SK-N-SH (cell line): ENCODE measurements around the gene PRX. TPM values are rescaled to one million over a fixed set of nuclear protein-coding genes. Genes with fewer than 3 reads are reported as not detected.
"Not testable (repeated sequence)": the region's sequence is repeated elsewhere in the genome, so short reads cannot be mapped to it uniquely, and the experiment has no call there.

Experiments used
- CTCF ChIA-PET: fragments of 300-600, 350-600 bp; formaldehyde crosslinking; extraction: SDS; loops from one replicate; lab custom pipeline; 2021; lab: Yijun Ruan, JAX
- POLR2A ChIA-PET: fragments of 350-600 bp; sonication (Branson Sonifier 250); formaldehyde crosslinking; extraction: SDS; loops from one replicate; lab custom pipeline; 2020; ENCODE audit warnings: antibody characterized with exemption, inconsistent platforms; lab: Yijun Ruan, JAX
- DNase-seq: peaks from one replicate; pipeline ENCODE4 v3.0.0; 2012
- H2AFZ ChIP-seq: fragments of 200-600 bp; sonication (generic); 2 replicates; pipeline ENCODE4 v1.8.1; 2016; ENCODE audit warnings: antibody characterized with exemption, mild to moderate bottlenecking, low read depth
- H3F3A ChIP-seq: fragments of 200-600 bp; sonication (generic); replicated peaks from 2 replicates; pipeline ENCODE3; 2016; ENCODE audit warnings: antibody characterized with exemption, mild to moderate bottlenecking; ENCODE audit not compliant: insufficient read depth
- H3K27ac ChIP-seq, 2 experiments: fragments of 200-500 bp in 1 of 2; fragments of 200-600 bp in 1 of 2; sonication (Bioruptor generic) in 1 of 2; sonication (generic), shearing (Covaris generic) in 1 of 2; 2 replicates each; pipeline versions ENCODE4 v1.5.1 to v1.6.1; 2014 to 2016; ENCODE audit warnings: low read depth in 2 of 2, inconsistent platforms in 1 of 2, low read length in 1 of 2, mild to moderate bottlenecking in 1 of 2, mixed read lengths in 1 of 2
- H3K27me3 ChIP-seq: fragments of 200-600 bp; sonication (generic), shearing (Covaris generic); 2 replicates; pipeline ENCODE4 v1.6.1; 2016; ENCODE audit warnings: mixed run types; ENCODE audit not compliant: insufficient read depth
- H3K36me3 ChIP-seq, 2 experiments: fragments of 200-500 bp in 1 of 2; fragments of 200-600 bp in 1 of 2; sonication (Bioruptor generic) in 1 of 2; sonication (generic) in 1 of 2; replicated peaks in 1 of 2; 2 replicates each; pipeline versions ENCODE3 to v1.5.1; 2014 to 2016; ENCODE audit warnings: low read length in 1 of 2, mild to moderate bottlenecking in 1 of 2; ENCODE audit not compliant: insufficient read depth in 2 of 2, control insufficient read depth in 1 of 2
- H3K4me1 ChIP-seq, 2 experiments: fragments of 200-500 bp in 1 of 2; fragments of 200-600 bp in 1 of 2; sonication (Bioruptor generic) in 1 of 2; sonication (generic), shearing (Covaris generic) in 1 of 2; 2 replicates each; pipeline versions ENCODE4 v1.5.1 to v1.6.1; 2014 to 2016; ENCODE audit warnings: low read depth in 1 of 2, low read length in 1 of 2, mixed run types in 1 of 2; ENCODE audit not compliant: insufficient read depth in 2 of 2, control insufficient read depth in 1 of 2
- H3K4me2 ChIP-seq: fragments of 200-600 bp; sonication (generic), shearing (Covaris generic); 2 replicates; pipeline ENCODE4 v1.6.1; 2017; ENCODE audit warnings: mixed run types
- H3K4me3 ChIP-seq, 2 experiments: fragments of 200-500 bp in 1 of 2; fragments of 200-600 bp in 1 of 2; sonication (Bioruptor generic) in 1 of 2; sonication (generic), shearing (Covaris generic) in 1 of 2; 2 replicates each; pipeline versions ENCODE4 v1.5.1 to v1.8.1; 2014 to 2016; ENCODE audit warnings: low read depth in 2 of 2, inconsistent platforms in 1 of 2, low read length in 1 of 2, mild to moderate bottlenecking in 1 of 2, mixed read lengths in 1 of 2, moderate library complexity in 1 of 2
- H3K79me2 ChIP-seq: fragments of 200-600 bp; sonication (generic); 2 replicates; pipeline ENCODE4 v1.8.1; 2017; ENCODE audit warnings: mild to moderate bottlenecking; ENCODE audit not compliant: insufficient read depth
- H3K9ac ChIP-seq: fragments of 200-600 bp; sonication (generic); 2 replicates; pipeline ENCODE4 v1.6.1; 2017; ENCODE audit warnings: mixed run types
- H3K9me2 ChIP-seq: fragments of 200-600 bp; sonication (generic); 2 replicates; pipeline ENCODE4 v1.6.1; 2017; ENCODE audit warnings: mixed run types
- H3K9me3 ChIP-seq: fragments of 200-600 bp; sonication (generic); 2 replicates; pipeline ENCODE4 v1.6.1; 2017; ENCODE audit warnings: mixed run types, mild to moderate bottlenecking, moderate library complexity
- H4K20me1 ChIP-seq: fragments of 200-600 bp; sonication (generic); 2 replicates; pipeline ENCODE4 v1.6.1; 2017; ENCODE audit warnings: mild to moderate bottlenecking, mixed run types; ENCODE audit not compliant: insufficient read depth
- ELF1 ChIP-seq: IDR thresholded peaks from 2 replicates; pipeline ENCODE4 v1.4.0; 2012
- EP300 ChIP-seq, 2 experiments: IDR thresholded peaks; 2 replicates each; pipeline versions ENCODE4 v1.4.0 to v1.6.1; 2012; ENCODE audit warnings: borderline replicate concordance in 1 of 2, low read depth in 1 of 2, low read length in 1 of 2
- EZH2phosphoT487 ChIP-seq: fragments of 200-600 bp; sonication (generic); IDR thresholded peaks from 2 replicates; pipeline ENCODE4 v1.6.1; 2017; ENCODE audit warnings: low read depth, mixed run types, mild to moderate bottlenecking, antibody characterized with exemption, moderate library complexity, borderline replicate concordance
- FOXM1 ChIP-seq: IDR thresholded peaks from 2 replicates; pipeline ENCODE4 v1.4.0; 2012; ENCODE audit warnings: low read depth, mild to moderate bottlenecking
- JUND ChIP-seq: IDR thresholded peaks from 2 replicates; pipeline ENCODE4 v1.4.0; 2012
- NRF1 ChIP-seq: IDR thresholded peaks from 2 replicates; pipeline ENCODE4 v1.6.1; 2012; ENCODE audit warnings: low read depth, mild to moderate bottlenecking, low read length
- POLR2AphosphoS5 ChIP-seq: IDR thresholded peaks from 2 replicates; pipeline ENCODE4 v1.6.1; 2012; ENCODE audit warnings: low read depth, low read length
- RCOR1 ChIP-seq: fragments of 150-350 bp; IDR thresholded peaks from 2 replicates; pipeline ENCODE4 v1.6.1; 2017; ENCODE audit warnings: antibody characterized with exemption, low read length
- RXRA ChIP-seq: IDR thresholded peaks from 2 replicates; pipeline ENCODE4 v1.4.0; 2012; ENCODE audit warnings: low read depth, mild to moderate bottlenecking, borderline replicate concordance
- SIN3A ChIP-seq: IDR thresholded peaks from 2 replicates; pipeline ENCODE4 v1.6.1; 2012; ENCODE audit warnings: low read depth, mild to moderate bottlenecking, low read length, moderate library complexity, borderline replicate concordance
- WGBS: methylation state at CpG from one replicate; pipeline ENCODE4 v1.1.6; 2017; ENCODE audit warnings: low lambda C conversion rate; 5-methylcytosine and 5-hydroxymethylcytosine counted together
- polyA plus RNA-seq, 3 experiments: library from polyadenylated mRNA; depleted of rRNA; stranded (reverse); fragments of >200 nt; gene quantifications; 2 replicates each; pipeline ENCODE4 v1.2.3, GENCODE V29; 2012
- TF ChIP-seq, protein P1 (sequence below): IDR thresholded peaks from 2 replicates; pipeline ENCODE4 v1.4.0; 2012; ENCODE audit warnings: low read depth
- TF ChIP-seq, protein P2 (sequence below): fragments of 150-350 bp; IDR thresholded peaks from 2 replicates; pipeline ENCODE4 v1.6.1; 2016; ENCODE audit warnings: mild to moderate bottlenecking, low read depth, low read length

PRX gene
- polyA plus RNA-seq, 1 of the 3 experiments (the other 2 are of a cell fraction), result 2.2 TPM

DNA sequence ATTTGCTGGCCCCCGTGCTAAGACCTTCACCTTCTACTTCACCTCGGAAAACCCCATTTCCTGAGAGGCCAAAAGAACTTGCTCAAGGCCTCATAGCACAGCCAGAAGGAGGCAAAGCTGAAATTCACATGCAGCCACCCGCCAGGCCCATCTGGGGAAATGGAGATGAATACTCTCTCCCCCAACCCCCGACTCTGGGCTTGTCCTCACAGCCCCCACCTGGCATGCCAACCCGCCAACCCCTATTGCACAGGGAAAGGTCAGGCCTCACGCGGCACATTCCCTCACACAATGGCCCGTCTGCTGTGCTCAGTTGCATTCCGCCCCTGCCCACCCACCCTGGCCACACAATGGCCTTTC, 3.2 kb downstream of the PRX start (continued):
- TF ChIP-seq, protein P1, sequence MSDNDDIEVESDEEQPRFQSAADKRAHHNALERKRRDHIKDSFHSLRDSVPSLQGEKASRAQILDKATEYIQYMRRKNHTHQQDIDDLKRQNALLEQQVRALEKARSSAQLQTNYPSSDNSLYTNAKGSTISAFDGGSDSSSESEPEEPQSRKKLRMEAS, result no peak
- TF ChIP-seq SIN3A, result no peak

DNA sequence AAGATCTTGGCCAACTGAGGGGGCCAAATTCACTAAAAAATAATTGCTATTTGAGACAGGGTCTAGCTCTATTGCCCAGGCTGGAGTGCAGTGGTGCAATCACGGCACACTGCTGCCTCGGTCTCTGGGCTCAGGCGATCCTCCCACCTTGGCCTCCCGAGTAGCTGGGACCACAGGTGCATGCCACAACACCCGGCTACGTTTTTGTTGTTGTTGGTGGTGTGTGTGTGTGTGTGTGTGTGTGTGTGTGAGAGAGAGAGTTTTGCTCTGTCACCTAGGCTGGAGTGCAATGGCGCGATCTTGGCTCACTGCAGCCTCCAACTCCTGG, 4.6 kb downstream of the PRX start:
- H3K9ac ChIP-seq, H3K4me1 ChIP-seq, H3K27me3 ChIP-seq, H3K79me2 ChIP-seq, H3K4me3 ChIP-seq, H2AFZ ChIP-seq, H4K20me1 ChIP-seq, DNase-seq, H3K4me2 ChIP-seq, H3K36me3 ChIP-seq, POLR2A ChIA-PET, H3K9me3 ChIP-seq, H3F3A ChIP-seq, H3K9me2 ChIP-seq, H3K27ac ChIP-seq: not testable (repeated sequence)
- CTCF ChIA-PET, result interaction anchor here (3.0 kb wide), 1 partner anchor 12 kb away, joined by 27 read pairs; no protein-coding TSS in a partner anchor
- 65% methylated on average over 5 of the region's 8 CpGs for WGBS

DNA sequence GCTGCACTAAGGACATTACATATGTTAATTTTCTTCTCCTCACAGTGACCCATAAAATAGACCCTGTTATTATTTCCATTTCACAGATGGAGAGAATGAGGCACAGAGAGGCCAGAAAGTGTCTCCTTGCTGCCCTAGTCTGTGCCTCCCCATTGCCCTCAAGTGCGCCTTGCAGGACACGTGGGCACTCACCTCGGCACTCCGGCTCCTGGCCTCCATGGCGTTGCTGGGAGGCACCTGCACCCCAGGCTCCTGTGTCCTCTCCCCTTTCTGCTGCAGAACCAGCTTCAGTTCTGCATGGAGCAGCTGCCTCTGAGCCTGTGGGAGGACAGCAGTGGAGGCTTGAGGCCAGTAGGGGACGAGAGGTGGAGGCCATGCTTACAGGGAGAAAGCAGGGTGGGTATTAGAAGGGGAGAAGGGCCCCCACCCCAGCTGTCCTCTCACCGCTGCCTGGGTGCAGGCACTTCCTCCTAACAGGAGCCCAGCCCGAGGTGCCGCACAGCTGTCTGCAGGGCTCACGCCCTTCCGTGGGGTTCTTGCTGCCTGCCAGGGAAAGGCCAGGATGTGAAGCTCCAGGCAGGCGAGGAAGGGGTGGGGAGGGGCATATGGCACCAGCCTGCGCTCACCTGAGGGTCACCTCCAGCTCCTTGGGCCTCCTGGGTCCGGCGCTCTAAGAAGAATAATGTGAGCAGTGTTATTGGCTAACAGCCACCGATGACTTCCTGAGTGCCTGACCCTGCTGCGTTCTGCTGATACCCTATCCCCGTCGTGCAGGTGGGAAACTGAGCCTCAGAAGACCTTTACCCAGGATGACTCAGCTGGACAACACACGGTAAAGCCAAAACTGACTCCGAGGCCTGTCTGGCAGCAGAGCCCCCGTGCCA, 5.2 kb downstream of the PRX start:
- ChIA-PET POLR2A (no interaction called here), CTCF (interaction anchor here (1.8 to 3.0 kb wide), 2 partner anchors 12 to 103 kb away, joined by 4 to 27 read pairs; no protein-coding TSS in a partner anchor)
- 70% methylated on average over 22 of the region's 22 CpGs for WGBS
- TF ChIP-seq FOXM1 (no peak), SIN3A (no peak), EP300 (IDR thresholded peaks at IDR 0.05; ENCODE audit: borderline replicate concordance in 1 of 2, low read depth in 1 of 2, low read length in 1 of 2) (no peak), RXRA (no peak)
- Histone ChIP-seq H3K4me3 (no peak overlapping the region), H2AFZ (no peak overlapping the region), H3K27me3 (no peaks in the 10 kb centered on the region), H3K4me2 (no peak overlapping the region), H3K9me3 (no peaks in the 10 kb centered on the region), H3K79me2 (no peaks in the 10 kb centered on the region), H3K36me3 (no peaks in the 10 kb centered on the region), H3K9me2 (no peaks in the 10 kb centered on the region), H4K20me1 (no peaks in the 10 kb centered on the region), H3K27ac (no peak overlapping the region), H3K4me1 (no peaks in the 10 kb centered on the region; a peak in 1 of 4 replicates), H3F3A (peaks cover 3% of the 10 kb centered on the region), H3K9ac (no peak overlapping the region)
- no peak for DNase-seq

DNA sequence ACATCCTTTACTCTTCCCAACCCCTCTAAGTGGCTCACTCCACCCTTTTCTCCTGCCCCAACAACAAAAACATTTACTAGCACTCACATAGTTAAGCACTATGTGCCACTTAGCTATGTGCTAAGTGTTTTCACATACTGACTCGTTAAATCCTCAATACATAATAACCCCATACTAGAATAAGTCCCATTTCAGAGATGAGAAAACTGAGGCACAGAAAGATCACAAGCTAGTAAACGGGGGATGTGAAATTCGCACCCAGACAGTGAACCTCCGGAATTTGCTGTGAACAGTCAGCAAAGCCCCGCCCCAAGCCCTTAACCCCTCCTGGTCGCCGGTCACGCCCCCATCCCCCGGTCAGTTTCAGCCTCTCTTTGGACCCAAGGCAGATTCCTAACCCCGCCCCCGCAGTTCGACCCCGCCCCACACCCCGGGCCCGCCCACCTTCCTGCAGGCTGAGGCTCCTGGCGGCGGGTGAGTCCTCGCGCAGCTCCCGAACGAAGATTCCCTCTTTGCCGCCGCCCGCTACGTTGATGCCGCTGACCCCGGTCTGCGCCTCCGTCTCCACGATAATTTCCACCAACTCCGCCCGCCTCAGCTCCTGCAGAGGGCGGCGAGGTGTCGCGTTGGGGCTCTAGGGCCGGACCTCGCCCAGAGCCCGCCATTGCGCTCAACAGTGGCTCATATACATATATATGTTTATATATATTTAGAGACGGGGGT, 9.8 kb downstream of the PRX start:
- peak overlapping the region; percentile 96 for H3K4me2 ChIP-seq
- peak overlapping the region; percentile 58 to 78; a peak in 3 of 4 replicates for H3K27ac ChIP-seq
- H3K9me2 ChIP-seq, result no peaks in the 10 kb centered on the region
- 2% methylated on average over 37 of the region's 41 CpGs for WGBS
- POLR2A ChIA-PET, result interaction anchor here (0.7 to 1.8 kb wide), 3 partner anchors 11 to 55 kb away, joined by 3 to 6 read pairs (median 4); partner anchors contain the start of genes C19orf47 and PLD3
- no peaks in the 10 kb centered on the region for H3K27me3 ChIP-seq
- peak overlapping the region; percentile 55 to 80 for H3K4me3 ChIP-seq
- H3K36me3 ChIP-seq, result no peaks in the 10 kb centered on the region
- TF ChIP-seq ELF1 (no peak), SIN3A (no peak), EZH2phosphoT487 (no peak), POLR2AphosphoS5 (peak; percentile 42; the same call in 1 of the 2 replicates), NRF1 (no peak), RCOR1 (peak; percentile 82), JUND (no peak)
- TF ChIP-seq, protein P1, result 0 out of 2 replicates have a peak, but pooled peaks have one; percentile 35
- TF ChIP-seq, protein P2, sequence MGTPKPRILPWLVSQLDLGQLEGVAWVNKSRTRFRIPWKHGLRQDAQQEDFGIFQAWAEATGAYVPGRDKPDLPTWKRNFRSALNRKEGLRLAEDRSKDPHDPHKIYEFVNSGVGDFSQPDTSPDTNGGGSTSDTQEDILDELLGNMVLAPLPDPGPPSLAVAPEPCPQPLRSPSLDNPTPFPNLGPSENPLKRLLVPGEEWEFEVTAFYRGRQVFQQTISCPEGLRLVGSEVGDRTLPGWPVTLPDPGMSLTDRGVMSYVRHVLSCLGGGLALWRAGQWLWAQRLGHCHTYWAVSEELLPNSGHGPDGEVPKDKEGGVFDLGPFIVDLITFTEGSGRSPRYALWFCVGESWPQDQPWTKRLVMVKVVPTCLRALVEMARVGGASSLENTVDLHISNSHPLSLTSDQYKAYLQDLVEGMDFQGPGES, result no peak
- DNase-seq, result peak; percentile 98
- peak overlapping the region; percentile 75 for H3K9ac ChIP-seq
- no peaks in the 10 kb centered on the region for H4K20me1 ChIP-seq
- H3K79me2 ChIP-seq, result no peaks in the 10 kb centered on the region
- no peaks in the 10 kb centered on the region; a peak in 1 of 4 replicates for H3K4me1 ChIP-seq
- H3K9me3 ChIP-seq, result no peaks in the 10 kb centered on the region
- H3F3A ChIP-seq, result peaks cover 3% of the 10 kb centered on the region
- CTCF ChIA-PET, result interaction anchor here (0.6 to 2.4 kb wide), 10 partner anchors 13 to 195 kb away, joined by 3 to 16 read pairs (median 4); partner anchors contain the start of genes SERTAD1 and SERTAD3
- H2AFZ ChIP-seq, result peak overlapping the region; percentile 99
